ENCODE data around the gene LAMA2.

The LAMA2 gene

DNA sequence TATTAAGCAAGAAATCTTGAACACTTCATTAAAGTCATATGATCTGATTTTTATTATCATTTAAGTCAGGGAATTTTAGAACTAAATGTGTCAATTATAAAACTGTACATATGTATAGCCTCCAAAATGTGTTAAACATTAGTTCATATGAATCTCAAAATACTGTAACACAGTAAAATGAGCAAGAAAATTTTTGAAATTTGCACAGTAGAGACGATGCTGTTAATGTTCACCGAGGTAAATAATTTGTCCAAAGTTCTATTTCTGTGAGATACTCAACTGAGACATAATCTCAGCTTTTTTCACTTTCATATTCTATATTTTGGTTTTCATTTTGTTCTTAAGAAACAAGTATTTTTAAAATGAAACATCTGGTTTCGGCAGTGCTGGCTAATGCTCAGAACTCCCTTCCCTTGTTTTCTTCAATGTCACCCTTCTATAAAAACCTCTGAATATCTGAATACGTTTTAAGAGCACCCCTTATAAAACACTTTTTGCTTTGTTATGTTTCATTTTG, 353.1 kb downstream of the LAMA2 start:
- DNase-seq = no peak

DNA sequence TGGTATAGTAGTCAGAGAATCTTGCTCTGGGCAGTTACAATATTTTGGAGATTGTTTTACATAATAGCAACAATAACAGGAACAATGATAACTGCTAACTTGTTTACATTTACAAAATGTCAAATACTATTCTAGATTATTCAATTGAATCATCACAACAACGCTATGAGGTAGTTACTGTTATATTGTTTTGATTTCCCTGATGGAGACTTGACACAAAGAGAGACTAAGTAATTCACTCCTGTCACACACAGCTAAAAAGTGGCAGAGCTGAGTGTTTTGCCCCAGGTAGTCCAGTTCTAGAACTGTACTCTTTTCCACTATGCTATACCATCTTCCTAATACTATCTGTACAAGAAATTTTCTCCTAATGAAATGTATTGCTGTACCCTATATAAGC, 356.1 kb downstream of the LAMA2 start:
- no peak for DNase-seq

- no peak for DNase-seq
These were observed 357.0 kb downstream of the LAMA2 start for GRCh38 chr6:129239825-129240491.

DNA sequence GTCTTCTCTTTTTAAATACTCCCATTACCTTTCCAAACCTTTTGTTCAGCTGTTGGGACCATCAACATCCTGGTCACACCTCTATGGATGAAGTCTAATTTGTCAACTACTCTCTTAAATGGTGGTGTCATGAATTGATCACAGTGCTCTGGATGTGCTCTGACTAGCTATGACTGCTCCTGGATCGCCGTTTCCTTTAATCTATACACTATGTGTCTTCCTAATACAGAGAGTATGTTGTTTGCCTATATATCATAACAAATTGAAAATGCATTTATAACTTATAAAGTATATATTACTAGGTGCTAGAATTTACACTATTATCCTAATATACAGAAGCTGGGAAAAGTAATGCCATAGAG, 357.5 kb downstream of the LAMA2 start:
- DNase-seq = no peak

DNA sequence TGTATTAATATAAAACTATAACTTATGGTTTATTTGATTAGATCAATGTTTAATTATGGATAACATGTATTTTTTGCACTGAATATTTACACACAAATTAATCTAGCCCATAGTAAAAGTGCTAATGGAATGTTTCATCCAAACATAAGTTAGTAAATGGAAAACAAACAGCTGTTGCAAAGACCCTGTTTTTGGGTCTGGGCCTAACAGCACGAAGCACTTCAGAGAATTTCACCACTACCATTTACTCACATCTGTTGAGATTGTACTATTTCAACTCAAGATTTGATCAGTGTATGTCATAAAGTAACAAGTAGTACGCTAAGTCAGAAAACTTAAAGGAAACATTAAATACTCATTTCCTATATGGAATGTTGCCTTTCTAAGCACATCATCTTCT, 359.6 kb downstream of the LAMA2 start:
- DNase-seq = no peak

GRCh38 chr6:129243377-129243776, 360.4 kb downstream of the LAMA2 start:
- no peak for DNase-seq

DNA sequence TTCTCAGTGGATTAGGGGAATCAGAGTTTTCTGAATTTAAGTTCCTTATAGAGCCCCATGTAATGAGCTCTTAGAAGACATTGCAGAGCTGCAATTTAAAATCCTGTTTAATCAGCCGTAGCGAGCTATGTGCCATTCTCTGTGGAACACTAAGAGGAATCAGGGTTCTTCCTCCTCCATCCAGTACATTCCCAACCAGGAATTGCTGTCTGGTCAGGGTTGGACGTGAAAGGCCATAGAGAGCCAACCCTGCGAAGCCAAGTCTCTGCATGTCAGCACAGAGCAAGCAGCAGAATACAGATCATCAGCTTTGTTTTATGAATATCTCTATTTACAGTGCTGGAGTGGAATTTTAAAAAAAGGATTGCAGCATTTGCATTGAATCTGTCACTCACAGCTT, 366.0 kb downstream of the LAMA2 start:
- no peak for DNase-seq

DNA sequence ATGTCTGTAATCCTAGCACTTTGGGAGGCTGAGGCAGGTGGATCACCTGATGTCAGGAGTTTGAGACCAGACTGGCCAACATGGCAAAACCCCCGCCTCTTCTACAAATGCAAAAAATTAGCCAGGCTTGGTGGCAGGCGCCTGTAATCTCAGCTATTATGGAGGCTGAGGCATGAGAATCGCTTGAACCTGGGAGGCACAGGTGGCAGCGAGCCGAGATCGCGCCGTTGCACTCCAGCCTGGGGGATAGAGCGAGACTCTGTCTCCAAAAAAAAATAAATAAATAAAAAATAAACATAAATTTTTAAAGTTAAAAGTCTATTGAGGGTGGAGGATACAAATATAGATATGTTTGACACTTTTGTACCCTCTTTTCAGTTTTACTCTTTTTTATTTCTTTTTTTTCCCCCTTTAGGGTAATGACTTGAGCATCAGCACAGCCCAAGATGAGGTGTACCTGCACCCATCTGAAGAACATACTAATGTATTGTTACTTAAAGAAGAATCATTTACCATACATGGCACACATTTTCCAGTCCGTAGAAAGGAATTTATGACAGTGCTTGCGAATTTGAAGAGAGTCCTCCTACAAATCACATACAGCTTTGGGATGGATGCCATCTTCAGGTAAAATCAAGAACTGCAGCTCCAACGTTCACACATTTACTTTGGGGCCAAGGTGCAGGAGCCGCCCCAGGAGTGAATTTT, 368.9 kb downstream of the LAMA2 start:
- DNase-seq = no peak

DNA sequence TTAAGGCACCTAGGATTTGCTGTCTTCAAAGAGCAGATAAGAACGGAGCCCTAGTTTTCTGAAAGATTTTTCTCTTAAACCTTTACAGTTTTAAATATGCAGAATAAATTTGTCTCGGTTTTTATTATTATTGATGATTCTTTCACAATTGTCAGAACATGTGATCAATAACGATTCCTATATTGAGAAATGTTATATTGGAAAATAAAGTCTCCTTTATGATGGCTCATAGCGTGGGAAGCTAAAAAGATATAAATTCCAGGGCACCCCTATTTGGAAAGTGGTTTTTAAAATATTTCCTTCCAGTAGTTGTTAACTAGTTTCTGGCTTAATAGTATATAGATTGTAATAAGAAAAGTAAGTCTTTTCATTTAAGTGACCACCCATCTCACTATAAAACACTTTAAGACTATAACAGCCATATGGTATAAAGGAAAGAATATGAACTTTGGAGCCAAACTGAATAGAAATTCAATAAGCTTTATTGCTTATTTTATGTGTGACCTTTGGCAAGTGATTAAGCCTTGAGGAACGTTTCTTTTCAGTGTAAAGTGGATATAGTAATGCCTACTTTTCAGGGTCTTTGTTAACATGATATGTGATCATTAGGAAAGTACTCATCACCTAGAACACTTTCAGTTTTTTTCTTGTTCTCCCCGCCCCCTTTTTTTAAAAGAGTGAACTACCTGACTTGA, 369.6 kb downstream of the LAMA2 start:
- DNase-seq = no peak

DNA sequence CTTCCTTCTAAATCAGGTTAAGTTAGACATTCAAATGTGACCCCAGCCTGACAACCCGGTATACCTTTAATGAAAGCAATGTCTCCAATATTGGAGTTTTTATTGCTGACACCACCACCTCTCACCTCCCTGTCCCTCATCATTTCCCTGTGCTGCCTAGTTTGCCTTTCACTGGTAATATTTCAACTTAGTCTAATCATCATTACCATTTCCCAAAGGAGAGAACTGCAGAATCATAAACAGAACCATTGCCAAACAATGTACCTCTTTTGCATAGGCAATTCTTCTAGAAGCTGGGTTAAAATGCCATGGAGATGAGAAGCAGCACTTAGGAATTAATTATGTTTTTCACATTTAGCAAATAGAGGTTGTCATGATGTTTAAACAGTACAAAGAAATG, 370.3 kb downstream of the LAMA2 start:
- DNase-seq = no peak

DNA sequence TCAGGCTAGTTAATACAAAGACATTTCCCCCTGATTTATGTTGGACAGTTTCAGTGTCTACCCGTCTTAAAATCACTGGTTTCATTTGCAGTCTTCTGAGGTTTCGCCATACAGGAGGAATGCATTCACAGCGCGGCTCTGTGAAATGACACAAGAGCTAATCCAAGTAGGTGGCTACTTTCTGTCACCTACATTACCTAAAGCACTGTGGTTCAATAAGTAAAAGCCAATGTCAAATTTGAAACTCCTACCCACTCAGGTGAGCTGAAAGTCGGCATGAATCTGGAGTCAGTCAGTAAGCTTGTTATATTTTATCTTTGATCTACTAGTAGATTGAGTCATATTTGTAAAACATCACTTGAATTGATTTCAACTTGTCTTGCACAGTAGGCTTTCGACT, 370.8 kb downstream of the LAMA2 start:
- no peak for DNase-seq

GRCh38 chr6:129257196-129257595, 374.3 kb downstream of the LAMA2 start:
- DNase-seq = no peak

DNA sequence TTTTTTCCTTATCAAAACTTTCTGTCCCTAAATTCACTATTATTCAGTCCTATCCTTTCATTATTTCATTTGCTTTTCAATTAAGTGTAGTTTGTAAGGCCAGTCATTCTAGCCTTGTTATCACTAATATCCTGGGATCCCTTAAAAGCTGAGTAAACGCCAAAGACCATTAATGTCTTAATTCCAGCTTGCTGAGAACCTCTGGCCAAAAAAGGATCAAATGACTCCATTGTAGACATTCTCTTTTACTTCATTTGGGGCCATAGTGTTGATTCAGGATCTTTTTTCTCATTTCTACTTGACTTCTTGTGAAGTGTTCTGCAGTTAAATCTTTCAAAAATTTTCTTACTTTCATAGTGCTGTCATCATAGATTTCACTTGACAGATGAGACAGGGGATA, 379.7 kb downstream of the LAMA2 start:
- no peak for DNase-seq

DNA sequence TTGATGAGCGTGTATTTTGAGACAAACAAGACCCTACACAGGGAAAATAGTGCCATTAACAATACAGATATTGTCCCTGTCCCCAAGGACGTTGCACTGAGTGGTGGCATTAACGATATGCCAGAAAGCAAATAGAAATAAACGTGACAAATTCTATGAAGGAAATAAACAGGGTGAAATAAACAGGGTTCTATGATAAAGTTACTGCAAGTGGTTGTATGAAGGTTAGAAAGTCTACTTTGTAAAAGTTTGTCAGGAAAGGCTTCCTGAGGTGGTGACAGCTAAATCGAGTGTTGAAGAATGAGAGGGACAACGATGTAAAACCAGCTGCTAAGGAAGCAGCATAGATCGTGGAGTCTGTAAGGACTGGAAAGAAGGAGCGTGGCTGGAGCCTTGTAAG, 380.2 kb downstream of the LAMA2 start:
- no peak for DNase-seq

DNA sequence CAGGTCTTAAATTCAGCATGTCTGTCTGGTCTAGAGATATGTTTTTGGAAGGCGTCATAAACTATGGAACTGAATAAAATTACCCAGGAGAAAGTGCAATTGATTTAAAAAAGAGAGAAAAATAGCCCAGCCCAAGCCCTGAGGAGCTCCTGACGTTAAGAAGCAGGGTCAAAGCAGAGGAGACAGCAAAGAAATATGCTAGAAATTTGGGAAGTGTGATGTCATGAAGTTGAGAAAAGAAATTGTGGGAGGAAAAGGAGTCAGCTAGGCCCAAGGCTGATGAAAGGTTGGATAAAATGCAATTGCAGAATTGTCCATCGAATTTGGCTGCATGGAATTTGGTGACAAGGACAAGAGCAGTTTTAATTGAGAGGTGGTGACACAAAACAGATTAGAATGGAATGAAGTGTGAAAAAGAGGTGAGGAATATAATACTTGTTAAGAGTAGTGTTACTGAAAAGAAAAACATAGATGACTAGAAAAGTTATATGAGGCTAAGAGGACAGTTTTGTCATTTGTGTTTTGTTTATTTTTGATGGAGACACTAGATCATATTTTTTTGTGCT, 381.6 kb downstream of the LAMA2 start:
- DNase-seq = no peak

DNA sequence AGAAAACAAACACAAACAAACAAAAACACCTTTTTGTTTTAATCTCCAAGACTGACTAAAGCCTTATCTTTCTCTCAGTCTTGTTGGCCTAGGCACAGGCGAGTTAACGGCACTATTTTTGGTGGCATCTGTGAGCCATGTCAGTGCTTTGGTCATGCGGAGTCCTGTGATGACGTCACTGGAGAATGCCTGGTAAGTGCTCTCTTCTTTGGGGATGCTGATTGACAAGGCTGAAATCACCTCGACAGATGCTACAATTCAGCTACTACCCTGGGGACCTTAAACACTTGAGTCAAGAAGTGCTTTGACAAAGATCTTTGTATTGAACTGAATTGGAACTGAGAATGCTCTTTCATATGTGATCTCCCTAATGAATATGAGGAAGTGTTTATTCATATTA, 384.1 kb downstream of the LAMA2 start:
- no peak for DNase-seq

DNA sequence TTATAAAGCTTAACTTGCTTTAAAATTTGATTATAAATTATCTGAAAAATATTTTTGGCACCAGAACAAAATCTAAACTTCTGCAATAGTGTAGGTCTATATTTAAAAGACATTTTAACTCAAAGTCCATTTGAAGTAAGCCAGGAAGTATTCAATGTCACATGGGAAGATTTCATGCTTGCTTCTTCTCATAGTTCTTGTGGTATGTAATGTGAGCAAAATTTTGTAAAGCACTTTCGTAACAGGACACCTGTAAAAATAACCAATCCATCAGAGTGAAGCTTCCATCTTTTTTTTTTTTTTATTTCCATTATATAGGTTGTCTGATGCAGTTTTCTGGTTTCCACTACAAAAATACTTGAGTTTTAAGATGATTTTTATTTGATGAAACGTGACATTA, 386.1 kb downstream of the LAMA2 start:
- no peak for DNase-seq

DNA sequence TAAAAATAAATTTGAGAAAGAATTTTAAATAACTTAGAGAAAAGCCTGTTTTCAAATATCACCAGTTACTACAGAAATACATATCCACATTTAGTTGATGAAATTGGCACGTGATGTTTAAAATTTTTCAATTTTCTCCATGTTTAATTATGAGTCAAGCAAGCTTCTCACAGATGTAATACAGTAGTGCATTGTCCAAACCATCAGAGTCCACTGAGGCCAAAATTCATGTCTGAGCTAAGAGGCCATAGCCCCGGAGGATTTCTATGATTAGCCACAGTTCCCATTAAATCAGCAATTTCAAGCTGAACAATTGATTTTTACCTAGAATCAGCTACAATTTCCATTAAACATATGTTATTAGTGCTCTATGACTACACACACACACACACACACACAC, 387.0 kb downstream of the LAMA2 start:
- no peak for DNase-seq

DNA sequence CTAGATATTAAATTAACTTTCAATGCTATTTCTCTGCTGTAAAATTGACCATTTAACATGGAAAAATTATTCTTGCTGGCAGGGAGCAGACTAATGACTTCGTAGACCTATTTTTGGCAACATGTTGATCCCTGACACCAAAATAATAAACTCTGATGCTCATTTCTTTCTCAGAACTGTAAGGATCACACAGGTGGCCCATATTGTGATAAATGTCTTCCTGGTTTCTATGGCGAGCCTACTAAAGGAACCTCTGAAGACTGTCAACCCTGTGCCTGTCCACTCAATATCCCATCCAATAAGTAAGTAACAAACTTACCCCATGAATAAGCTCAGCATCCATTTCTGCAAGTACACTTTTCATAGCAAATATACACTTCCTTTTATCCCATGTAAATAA, 387.5 kb downstream of the LAMA2 start:
- no peak for DNase-seq

GRCh38 chr6:129273161-129273560, 390.2 kb downstream of the LAMA2 start:
- no peak for DNase-seq

DNA sequence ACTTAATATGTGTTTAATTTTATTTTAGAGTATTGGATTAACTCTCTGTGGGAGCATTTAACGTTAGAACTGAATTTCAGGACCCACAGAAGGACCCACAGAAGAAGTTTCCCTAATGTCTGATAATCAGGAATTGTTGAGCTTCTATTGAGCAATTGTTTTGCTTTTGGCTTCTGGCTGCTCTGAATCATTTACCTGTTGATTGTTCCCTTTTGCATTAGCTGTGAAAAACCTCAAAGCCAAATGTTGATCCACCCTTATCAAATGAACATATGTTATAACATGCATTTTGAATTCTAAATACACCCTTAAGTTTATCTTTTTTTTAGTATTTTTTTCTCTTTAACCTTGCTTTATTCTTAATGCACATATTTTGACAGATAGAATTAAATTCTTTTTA, 393.5 kb downstream of the LAMA2 start:
- DNase-seq = no peak

- no peak for DNase-seq
These were observed 394.0 kb downstream of the LAMA2 start for GRCh38 chr6:129276986-129277385.

DNA sequence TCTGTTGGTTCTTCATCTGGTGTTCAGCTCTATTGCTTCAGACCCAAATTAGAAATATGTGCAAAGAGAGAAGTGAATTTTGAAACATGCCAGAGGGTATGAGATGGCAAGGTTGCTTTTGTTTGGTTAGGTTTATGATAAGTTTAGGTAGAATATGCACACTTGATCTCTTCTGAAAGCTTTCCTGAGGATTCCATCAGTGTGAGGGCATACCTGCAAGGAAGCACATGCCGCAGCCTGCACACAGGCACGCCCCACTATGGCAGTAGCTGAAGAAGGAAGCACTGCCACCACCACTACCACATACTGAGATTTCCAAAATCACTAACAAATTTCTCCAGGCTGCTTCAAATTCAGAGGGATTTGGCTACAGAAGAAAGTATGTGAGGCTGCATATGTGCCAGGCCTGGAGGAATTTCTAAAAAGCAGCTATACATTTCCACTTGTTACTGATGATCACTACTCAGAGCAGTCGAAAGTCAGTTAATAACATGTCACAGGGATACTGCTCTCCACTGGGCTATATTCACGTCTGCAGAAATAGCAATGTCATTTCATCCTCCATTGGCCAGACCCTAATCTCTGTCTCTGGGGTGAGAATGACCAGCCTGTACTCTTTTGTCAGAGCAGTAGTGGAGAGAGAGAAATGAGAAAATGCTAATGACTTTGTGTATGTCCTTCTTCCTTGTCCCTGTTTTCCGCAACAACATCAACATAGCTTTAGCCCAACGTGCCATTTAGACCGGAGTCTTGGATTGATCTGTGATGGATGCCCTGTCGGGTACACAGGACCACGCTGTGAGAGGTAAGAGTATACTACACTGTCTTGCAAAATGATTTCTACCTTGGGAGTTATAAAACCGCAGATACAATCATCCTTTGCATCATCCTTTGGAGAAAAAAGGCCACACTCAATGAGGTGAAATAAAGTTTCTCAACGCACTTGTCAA, 396.7 kb downstream of the LAMA2 start:
- DNase-seq = no peak
